Esophagus muscularis mucosa (tissue), 3 donors: Measurements from ENCODE around the gene MAGI1.

ENCODE experiments used
- CTCF ChIP-seq, 3 experiments: fragments of 200-600 bp in 2 of 3; fragments of 450-650 bp in 1 of 3; sonication (generic) in 2 of 3; IDR thresholded peaks; one replicate each; pipeline ENCODE4 v1.5.1; 2017 to 2019; ENCODE audit warnings: antibody characterized with exemption in 3 of 3, mild to moderate bottlenecking in 2 of 3, moderate library complexity in 1 of 3
- POLR2AphosphoS5 ChIP-seq, 2 donors: sonication (generic); formaldehyde crosslinking; IDR thresholded peaks; one replicate each; pipeline ENCODE4 v1.6.1; 2017; ENCODE audit warnings: antibody characterized with exemption in 2 of 2

- no peak for TF ChIP-seq CTCF (IDR thresholded peaks at IDR 0.05)
- no peak for TF ChIP-seq POLR2AphosphoS5 (IDR thresholded peaks at IDR 0.05)
Measured at GRCh38 chr3:65575376-65575840, 463.3 kb downstream of the MAGI1 start.
